GM12875 (cell line): ENCODE results near the gene TCF25.

ENCODE experiments used
- H3K4me3 ChIP-seq: one replicate; pipeline ENCODE4 v1.5.1; 2011; ENCODE audit warnings: low read depth, low read length, control low read depth
- CTCF ChIP-seq: IDR thresholded peaks from 2 replicates; pipeline ENCODE4 v1.5.1; 2011; ENCODE audit warnings: low read depth, mild to moderate bottlenecking, control low read depth, inconsistent platforms, low read length, moderate library complexity, borderline replicate concordance; ENCODE audit not compliant: insufficient read depth

The TCF25 gene

GRCh38 chr16:89903908-89904515 is 30.6 kb downstream of the TCF25 start:
- H3K4me3 ChIP-seq = no peak overlapping the region
- no peak for TF ChIP-seq CTCF

GRCh38 chr16:89904606-89905510 is 31.5 kb downstream of the TCF25 start:
- no peak for TF ChIP-seq CTCF
- H3K4me3 ChIP-seq = no peak overlapping the region

GRCh38 chr16:89905511-89906139 is 32.2 kb downstream of the TCF25 start:
- no peak for TF ChIP-seq CTCF
- H3K4me3 ChIP-seq = no peak overlapping the region

- TF ChIP-seq CTCF = no peak
- H3K4me3 ChIP-seq = no peak overlapping the region
Observed at GRCh38 chr16:89906140-89907025, 33.0 kb downstream of the TCF25 start.

- TF ChIP-seq CTCF = no peak
- H3K4me3 ChIP-seq = no peak overlapping the region
Observed at GRCh38 chr16:89907055-89907814, 33.8 kb downstream of the TCF25 start.

GRCh38 chr16:89908236-89908635 is 34.8 kb downstream of the TCF25 start:
- no peak for TF ChIP-seq CTCF
- no peak overlapping the region for H3K4me3 ChIP-seq
